HepG2 (cell line): ENCODE measurements around the gene LAMA5. TPM values are rescaled to one million over a fixed set of nuclear protein-coding genes. Genes with fewer than 3 reads are reported as not detected.

Source experiments
- GTF3A ChIP-seq: sonication (generic); formaldehyde crosslinking; conservative IDR thresholded peaks from 2 replicates; pipeline ENCODE4 v1.4.0; 2020; ENCODE audit warnings: mild to moderate bottlenecking, missing genetic modification reagents
- NCOA5 ChIP-seq: sonication (generic); formaldehyde crosslinking; IDR thresholded peaks from 2 replicates; pipeline ENCODE4 v1.4.0; 2020; ENCODE audit warnings: missing genetic modification reagents
- NR2F6 ChIP-seq, 2 experiments: IDR thresholded peaks; 2 replicates each; pipeline ENCODE4 v1.6.1; 2016; ENCODE audit warnings: antibody characterized with exemption in 1 of 2, mild to moderate bottlenecking in 1 of 2
- ZBTB20 ChIP-seq: sonication (generic); formaldehyde crosslinking; IDR thresholded peaks from 2 replicates; pipeline ENCODE4 v1.8.1; 2023; ENCODE audit warnings: missing genetic modification reagents, low read depth, mild to moderate bottlenecking, borderline replicate concordance
- ZNF572 ChIP-seq: sonication (generic); formaldehyde crosslinking; IDR thresholded peaks from 2 replicates; pipeline ENCODE4 v1.5.1; 2020; ENCODE audit warnings: mild to moderate bottlenecking, missing genetic modification reagents
- ZNF703 ChIP-seq: sonication (generic); formaldehyde crosslinking; IDR thresholded peaks from 2 replicates; pipeline ENCODE4 v1.5.1; 2020; ENCODE audit warnings: missing genetic modification reagents, mild to moderate bottlenecking, moderate library complexity, borderline replicate concordance
- polyA plus RNA-seq, 8 experiments: library from polyadenylated mRNA; depleted of rRNA in 3 of 8; stranded (reverse) in 7 of 8; unstranded in 1 of 8; fragments of >200 nt; fragmentation: Illumina TruSeq in 4 of 8; extraction: Trizol in 4 of 8; gene quantifications; 2 replicates each; pipeline versions ENCODE4 v1.2.1 to v1.2.3, GENCODE V29; 2011 to 2016; ENCODE audit warnings: low read depth in 4 of 8, missing spikeins in 1 of 8, mixed read lengths in 1 of 8; ENCODE audit not compliant: insufficient read depth in 1 of 8
- total RNA-seq, 5 experiments: library from RNA; depleted of rRNA; stranded (reverse); fragments of >200 nt; fragmentation: Illumina TruSeq; extraction: Trizol; gene quantifications; 2 replicates each; pipeline ENCODE4 v1.2.3, GENCODE V29; 2016; ENCODE audit warnings: low read depth in 1 of 5
- TF ChIP-seq, protein P1 (sequence below): fragments of 450-650 bp; IDR thresholded peaks from 2 replicates; pipeline ENCODE4 v1.6.1; 2017; ENCODE audit warnings: mild to moderate bottlenecking
- TF ChIP-seq, protein P2 (sequence below), 2 experiments: sonication (generic) in 1 of 2; formaldehyde crosslinking in 1 of 2; IDR thresholded peaks; 2 replicates each; pipeline versions ENCODE4 v1.4.0 to v1.6.1; 2018 to 2020; ENCODE audit warnings: missing genetic modification reagents in 2 of 2, borderline replicate concordance in 1 of 2, low read depth in 1 of 2, mild to moderate bottlenecking in 1 of 2, missing biosample characterization in 1 of 2

Gene LAMA5
- total and polyA plus RNA-seq, 2 of the 13 experiments (the other 11 are each of a cell fraction or from before 2014, with no cell fraction given): 21.0 to 44.7 TPM

DNA sequence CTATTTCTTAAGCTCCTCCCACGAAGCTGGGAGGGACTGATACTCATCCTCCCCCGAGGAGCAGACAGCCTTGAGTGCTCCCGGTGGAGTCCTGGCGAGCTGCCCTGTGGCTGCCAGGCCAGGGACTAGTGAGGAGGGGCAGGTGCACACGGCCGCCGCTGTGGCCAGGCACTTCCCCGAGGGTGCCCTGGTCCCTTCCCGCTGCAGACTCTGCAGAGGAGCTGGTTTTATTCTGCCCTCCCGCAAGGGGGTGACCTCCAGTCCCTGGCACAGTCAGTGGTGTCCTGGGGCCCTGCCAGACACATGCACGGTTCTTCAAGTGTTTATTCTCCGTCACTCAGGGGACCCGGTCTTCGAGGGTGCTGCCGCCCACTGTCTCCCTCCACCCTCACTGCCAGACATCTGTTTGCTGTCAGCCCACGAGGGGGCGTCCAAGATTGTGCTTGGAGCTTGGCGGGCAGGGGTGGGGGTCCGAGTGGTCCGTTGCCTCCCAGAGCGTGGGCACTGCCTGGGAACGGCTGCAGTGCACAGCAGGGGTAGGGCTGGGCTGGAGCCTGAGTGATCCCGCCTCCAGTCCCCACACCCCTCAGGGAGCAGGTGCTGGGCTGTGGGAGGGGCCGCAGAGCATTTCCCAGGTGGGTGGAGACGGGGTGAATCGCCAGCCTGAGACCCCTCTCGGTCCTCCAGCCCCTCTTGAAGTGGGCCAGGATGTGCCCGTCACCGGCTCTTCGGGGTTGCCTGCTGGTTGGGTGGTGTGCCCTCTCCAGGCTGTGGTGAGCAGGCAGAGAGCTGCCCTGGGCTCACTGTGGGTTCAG is 43.0 kb upstream of the LAMA5 start (continued):
- TF ChIP-seq, protein P1, sequence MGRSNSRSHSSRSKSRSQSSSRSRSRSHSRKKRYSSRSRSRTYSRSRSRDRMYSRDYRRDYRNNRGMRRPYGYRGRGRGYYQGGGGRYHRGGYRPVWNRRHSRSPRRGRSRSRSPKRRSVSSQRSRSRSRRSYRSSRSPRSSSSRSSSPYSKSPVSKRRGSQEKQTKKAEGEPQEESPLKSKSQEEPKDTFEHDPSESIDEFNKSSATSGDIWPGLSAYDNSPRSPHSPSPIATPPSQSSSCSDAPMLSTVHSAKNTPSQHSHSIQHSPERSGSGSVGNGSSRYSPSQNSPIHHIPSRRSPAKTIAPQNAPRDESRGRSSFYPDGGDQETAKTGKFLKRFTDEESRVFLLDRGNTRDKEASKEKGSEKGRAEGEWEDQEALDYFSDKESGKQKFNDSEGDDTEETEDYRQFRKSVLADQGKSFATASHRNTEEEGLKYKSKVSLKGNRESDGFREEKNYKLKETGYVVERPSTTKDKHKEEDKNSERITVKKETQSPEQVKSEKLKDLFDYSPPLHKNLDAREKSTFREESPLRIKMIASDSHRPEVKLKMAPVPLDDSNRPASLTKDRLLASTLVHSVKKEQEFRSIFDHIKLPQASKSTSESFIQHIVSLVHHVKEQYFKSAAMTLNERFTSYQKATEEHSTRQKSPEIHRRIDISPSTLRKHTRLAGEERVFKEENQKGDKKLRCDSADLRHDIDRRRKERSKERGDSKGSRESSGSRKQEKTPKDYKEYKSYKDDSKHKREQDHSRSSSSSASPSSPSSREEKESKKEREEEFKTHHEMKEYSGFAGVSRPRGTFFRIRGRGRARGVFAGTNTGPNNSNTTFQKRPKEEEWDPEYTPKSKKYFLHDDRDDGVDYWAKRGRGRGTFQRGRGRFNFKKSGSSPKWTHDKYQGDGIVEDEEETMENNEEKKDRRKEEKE: no peak
- TF ChIP-seq ZBTB20 (CRISPR knock-in tag) (no peak; the same call in 1 of the 2 replicates), NR2F6 (IDR thresholded peaks at IDR 0.05) (no peak), NR2F6 (CRISPR knock-in tag; IDR thresholded peaks at IDR 0.05) (peak; percentile 12; the same call in 1 of the 2 replicates), ZNF572 (CRISPR knock-in tag) (0 out of 2 replicates have a peak, but pooled peaks have one; percentile 47), GTF3A (CRISPR knock-in tag) (0 out of 2 replicates have a peak, but pooled peaks have one; percentile 83), NCOA5 (CRISPR knock-in tag) (no peak), ZNF703 (CRISPR knock-in tag) (no peak)
- TF ChIP-seq, protein P2, sequence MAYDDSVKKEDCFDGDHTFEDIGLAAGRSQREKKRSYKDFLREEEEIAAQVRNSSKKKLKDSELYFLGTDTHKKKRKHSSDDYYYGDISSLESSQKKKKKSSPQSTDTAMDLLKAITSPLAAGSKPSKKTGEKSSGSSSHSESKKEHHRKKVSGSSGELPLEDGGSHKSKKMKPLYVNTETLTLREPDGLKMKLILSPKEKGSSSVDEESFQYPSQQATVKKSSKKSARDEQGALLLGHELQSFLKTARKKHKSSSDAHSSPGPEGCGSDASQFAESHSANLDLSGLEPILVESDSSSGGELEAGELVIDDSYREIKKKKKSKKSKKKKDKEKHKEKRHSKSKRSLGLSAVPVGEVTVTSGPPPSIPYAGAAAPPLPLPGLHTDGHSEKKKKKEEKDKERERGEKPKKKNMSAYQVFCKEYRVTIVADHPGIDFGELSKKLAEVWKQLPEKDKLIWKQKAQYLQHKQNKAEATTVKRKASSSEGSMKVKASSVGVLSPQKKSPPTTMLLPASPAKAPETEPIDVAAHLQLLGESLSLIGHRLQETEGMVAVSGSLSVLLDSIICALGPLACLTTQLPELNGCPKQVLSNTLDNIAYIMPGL (CRISPR knock-in tag; IDR thresholded peaks at IDR 0.05; ENCODE audit: borderline replicate concordance in 1 of 2, low read depth in 1 of 2): peak; percentile 70 to 83; a peak in 2 of 4 replicates
